Activated CD8-positive, alpha-beta memory T cell treated with anti-CD3 and anti-CD28 coated beads for 48 hours (primary cell): ENCODE data around the gene PTPRN2.

Experiments
- DNase-seq, 3 experiments: peaks; one replicate each; pipeline ENCODE4 v3.0.0-alpha.2; 2020; ENCODE audit warnings: low read depth in 2 of 3, low spot score in 2 of 3

The PTPRN2 gene

DNA sequence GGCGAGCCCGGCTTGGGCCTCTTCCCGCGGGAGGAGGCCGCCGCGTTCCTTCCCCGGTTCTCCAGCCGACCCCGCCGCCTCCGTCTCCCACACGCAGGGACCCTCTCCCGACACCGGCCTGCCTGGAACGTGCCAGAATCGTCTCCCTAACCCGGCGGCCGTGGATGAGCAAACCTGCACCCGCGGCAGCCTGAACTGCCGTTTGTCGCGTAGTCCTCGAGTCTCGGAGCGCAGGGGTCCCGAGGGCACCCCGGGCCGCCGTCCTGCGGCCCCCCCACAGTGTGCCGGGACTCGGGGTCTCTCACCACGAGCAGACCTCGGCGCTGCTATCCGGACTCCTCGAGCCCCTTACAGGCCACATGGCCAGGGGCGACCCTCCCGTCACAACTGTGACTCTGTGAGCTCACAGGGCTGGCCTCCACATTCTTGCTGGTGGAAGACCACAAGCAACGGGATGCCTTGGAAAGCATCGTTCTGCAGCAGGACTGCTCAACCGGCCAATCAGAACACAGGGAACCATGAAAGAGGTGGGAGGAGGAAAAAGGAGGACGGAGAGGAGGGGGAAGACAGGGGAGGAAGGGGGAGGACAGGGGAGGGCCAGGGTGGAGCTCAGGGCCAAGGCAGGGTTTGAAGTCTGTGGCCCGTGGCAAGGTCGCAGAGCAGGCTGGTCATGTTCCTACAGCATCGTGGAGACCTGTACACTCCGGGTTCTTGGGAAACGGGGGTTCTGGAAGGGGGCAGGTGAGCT, 973.9 kb downstream of the PTPRN2 start:
- no peak for DNase-seq

- DNase-seq: peak in 2 of 3 experiments; percentile 20 to 32
Measured at GRCh38 chr7:157612664-157613561, 974.7 kb downstream of the PTPRN2 start.

- no peak for DNase-seq
Measured at GRCh38 chr7:157612009-157612663, 975.5 kb downstream of the PTPRN2 start.

DNA sequence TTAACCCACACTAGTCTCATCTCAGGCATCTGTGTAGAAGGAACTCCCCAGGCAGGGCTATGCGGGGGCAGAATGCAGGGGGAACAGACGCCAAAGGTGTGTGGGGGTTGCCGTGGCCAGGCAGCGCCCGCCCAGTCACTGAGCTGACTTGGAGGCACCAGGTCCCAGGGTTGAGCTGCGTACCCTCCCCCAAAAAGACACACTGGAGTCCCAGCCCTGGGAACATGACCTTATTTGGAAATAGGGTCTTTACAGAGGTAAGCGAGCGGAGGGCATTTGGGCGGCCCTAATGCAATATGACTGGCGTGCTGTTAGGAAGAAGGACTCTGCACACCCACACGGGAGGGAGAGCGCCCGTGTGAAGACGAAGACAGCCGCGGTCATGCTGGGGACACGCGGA, 976.3 kb downstream of the PTPRN2 start:
- no peak for DNase-seq

DNA sequence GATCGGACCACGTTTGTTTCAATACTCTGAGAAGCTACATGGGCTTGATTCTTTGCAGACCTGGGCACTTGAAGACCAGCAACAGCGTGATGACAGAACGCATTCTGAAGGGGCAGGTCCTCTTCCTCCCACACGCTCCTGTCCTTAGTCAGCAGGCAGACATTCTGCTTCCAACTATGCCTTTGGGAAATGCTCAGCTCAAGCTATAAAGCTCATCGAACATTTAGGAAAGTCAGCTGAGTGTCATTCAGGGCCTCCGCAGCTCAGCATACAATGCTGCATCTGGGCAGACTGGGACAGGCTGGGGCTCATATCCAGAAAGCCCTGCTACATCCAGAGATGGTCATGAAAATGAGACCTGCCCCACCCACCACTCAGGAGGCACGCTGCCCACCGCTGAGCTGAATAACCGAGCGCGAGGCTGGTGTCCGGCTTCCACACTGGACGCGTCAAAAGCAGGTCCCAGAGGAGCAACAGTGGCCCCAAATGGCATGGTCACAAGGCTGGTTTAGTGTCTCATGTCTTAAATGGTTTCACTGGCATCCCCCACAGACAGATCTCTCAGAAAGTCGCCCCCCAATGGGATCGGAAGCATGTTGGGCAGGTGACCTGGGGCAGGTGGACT, 976.8 kb downstream of the PTPRN2 start:
- DNase-seq: no peak

GRCh38 chr7:157609932-157610640, 977.5 kb downstream of the PTPRN2 start:
- no peak for DNase-seq

DNA sequence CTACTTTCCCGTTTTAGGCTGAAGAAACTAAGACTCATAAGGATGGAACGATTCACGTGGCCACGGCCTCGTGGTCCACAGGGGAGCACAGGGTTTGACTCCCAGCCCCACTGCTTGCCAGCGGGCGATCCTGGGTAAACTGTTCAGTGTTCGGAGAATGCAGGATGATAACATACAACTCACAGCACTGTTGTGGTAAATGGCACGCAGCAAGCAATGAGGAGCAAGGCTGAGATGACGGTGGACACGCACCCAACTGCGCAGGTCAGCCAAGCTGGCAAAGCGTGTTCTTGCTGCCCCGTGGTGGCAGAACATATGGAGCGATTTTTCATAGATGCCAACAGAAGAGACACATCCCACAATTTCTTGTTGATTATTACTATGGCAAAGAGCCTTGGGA, 978.1 kb downstream of the PTPRN2 start:
- DNase-seq: no peak

- no peak for DNase-seq
Measured at GRCh38 chr7:157607218-157607617, 980.4 kb downstream of the PTPRN2 start.

DNA sequence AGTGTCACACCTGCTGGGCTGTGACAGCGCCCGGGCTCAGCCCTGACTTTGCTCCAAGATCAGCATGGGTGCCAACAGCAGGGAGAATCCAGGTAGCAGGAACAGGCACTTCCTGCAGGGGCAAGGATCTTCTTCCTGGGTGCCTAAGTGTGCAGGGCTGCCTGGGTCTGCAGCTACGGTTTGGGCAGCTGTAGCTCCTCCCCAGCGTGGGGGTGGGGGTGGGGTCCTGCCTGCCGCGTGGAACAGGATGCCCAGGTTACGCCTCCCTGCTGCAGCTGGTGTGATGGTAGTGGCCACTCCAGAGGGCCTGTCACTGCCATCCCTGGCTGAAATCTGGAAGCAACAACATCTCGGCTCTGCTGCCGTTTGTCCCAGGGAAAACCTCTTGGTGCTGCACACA, 981.5 kb downstream of the PTPRN2 start:
- no peak for DNase-seq

DNA sequence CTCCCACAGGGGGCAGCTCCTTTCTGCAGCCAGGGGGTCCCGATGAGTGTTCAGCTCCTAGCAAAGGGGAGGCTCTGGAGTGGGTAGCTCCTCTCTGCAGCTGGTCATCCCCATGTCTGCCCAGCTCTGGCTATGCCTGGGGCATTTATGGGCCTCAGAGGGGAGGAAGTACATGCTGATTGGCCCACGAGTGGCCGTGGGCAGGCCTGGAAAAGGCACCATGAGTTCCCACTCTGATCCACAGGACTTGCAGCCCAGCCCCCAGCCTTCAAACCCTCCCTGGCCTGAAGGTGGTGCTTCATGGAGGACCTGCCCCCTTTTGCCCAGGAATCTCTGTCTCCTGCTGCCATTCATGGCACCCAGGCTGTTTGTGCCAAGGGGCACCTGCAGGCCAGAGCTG, 982.0 kb downstream of the PTPRN2 start:
- DNase-seq: no peak

GRCh38 chr7:157604661-157605381, 982.8 kb downstream of the PTPRN2 start:
- DNase-seq: no peak

GRCh38 chr7:157603716-157604115, 983.9 kb downstream of the PTPRN2 start:
- no peak for DNase-seq

DNA sequence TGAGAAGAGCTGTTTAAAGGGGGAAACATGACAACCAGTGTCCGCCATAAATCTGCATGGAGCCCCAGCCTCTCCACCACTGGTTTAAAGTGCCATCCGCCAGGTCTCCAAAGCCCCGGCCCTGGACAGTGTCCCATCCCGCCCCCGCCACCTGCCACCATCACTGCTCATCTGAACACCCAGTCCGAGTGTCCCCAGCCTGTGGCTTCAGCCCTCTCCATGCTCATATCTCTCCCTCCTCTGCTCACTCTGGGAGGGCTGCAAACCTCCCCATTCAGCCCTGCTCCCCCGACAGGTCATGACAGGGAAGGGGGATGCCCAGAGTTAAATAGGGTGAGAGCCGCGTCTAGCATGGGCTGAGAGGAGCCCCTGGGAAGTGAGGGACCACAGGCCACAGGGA, 984.6 kb downstream of the PTPRN2 start:
- DNase-seq: no peak

GRCh38 chr7:157602581-157602980, 985.0 kb downstream of the PTPRN2 start:
- DNase-seq: no peak

- no peak for DNase-seq
Measured at GRCh38 chr7:157602156-157602555, 985.5 kb downstream of the PTPRN2 start.

- no peak for DNase-seq
Measured at GRCh38 chr7:157601530-157601929, 986.1 kb downstream of the PTPRN2 start.

- DNase-seq: no peak
Measured at GRCh38 chr7:157599491-157599890, 988.1 kb downstream of the PTPRN2 start.

GRCh38 chr7:157597562-157597961, 990.1 kb downstream of the PTPRN2 start:
- DNase-seq: no peak

GRCh38 chr7:157596881-157597280, 990.7 kb downstream of the PTPRN2 start:
- DNase-seq: no peak

DNA sequence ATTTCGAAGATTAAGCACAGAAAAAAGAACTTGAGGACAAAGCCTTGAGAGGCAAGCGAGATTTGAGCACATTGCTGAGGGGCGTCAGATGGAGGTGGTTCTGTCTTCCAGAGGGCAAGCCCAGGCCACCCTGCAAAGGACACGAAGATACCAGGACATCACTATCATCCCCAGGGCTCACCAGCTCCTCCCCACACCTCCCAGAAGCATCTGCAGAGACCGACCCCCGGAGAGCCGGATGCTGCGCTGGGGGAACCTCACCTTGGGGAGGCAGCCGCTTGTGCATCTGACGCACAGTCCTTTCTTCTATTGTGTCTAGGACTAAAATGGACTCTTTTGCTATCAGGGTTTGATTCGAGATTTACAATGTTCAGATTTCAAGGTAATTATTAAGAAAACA, 991.2 kb downstream of the PTPRN2 start:
- no peak for DNase-seq
